ENCODE results near the gene CHST10. TPM values are rescaled to one million over a fixed set of nuclear protein-coding genes. Genes with fewer than 3 reads are reported as not detected.

CHST10 gene
- total RNA-seq, 1 donor = 7.2 TPM

DNA sequence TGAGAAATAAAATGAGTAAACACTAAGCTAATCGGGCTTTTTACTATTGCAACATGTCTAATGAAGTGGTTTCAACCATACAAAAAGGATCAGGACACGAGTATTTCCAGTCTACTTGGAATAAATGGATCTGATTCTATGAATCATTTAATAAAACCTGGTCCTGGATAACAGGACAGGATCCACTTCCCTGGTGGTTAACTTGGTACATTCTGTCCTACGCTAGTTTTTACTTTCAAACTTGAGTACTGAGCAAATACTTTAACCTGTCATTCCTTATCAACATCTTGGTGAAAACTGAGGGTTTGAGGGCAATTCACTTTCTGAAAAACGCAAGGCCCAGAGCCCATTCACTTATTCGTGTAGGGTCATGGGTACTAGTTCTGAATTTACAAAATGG lies 33.5 kb downstream of the CHST10 start:
- no peak overlapping the region for H2AFZ ChIP-seq (ENCODE audit: low read length)
- no peak overlapping the region for H3K4me3 ChIP-seq (ENCODE audit: insufficient read depth, low read length)
- no peaks in the 10 kb centered on the region for H3K9me3 ChIP-seq (ENCODE audit: low read depth, low read length)
- TF ChIP-seq, protein P1, sequence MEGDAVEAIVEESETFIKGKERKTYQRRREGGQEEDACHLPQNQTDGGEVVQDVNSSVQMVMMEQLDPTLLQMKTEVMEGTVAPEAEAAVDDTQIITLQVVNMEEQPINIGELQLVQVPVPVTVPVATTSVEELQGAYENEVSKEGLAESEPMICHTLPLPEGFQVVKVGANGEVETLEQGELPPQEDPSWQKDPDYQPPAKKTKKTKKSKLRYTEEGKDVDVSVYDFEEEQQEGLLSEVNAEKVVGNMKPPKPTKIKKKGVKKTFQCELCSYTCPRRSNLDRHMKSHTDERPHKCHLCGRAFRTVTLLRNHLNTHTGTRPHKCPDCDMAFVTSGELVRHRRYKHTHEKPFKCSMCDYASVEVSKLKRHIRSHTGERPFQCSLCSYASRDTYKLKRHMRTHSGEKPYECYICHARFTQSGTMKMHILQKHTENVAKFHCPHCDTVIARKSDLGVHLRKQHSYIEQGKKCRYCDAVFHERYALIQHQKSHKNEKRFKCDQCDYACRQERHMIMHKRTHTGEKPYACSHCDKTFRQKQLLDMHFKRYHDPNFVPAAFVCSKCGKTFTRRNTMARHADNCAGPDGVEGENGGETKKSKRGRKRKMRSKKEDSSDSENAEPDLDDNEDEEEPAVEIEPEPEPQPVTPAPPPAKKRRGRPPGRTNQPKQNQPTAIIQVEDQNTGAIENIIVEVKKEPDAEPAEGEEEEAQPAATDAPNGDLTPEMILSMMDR (IDR thresholded peaks at IDR 0.05; ENCODE audit: extremely low read depth, low read depth, low read length) = no peak
- H3K27ac ChIP-seq (ENCODE audit: low read depth, low read length) = no peak overlapping the region
- no peak for DNase-seq (ENCODE audit: insufficient read length, low spot score, missing footprints)
- H3K4me2 ChIP-seq (ENCODE audit: insufficient read depth, low read length) = no peak overlapping the region
- peaks cover 2% of the 10 kb centered on the region for H3K27me3 ChIP-seq (ENCODE audit: insufficient read depth, low read length)
- H3K79me2 ChIP-seq (ENCODE audit: insufficient read depth, low read length) = no peaks in the 10 kb centered on the region
- H4K20me1 ChIP-seq (ENCODE audit: insufficient read depth, low read length) = no peaks in the 10 kb centered on the region
- H3K36me3 ChIP-seq (ENCODE audit: insufficient read depth, low read length) = no peaks in the 10 kb centered on the region
- H3K4me1 ChIP-seq (ENCODE audit: insufficient read depth, low read length) = no peaks in the 10 kb centered on the region

GRCh38 chr2:100383306-100383705 lies 34.2 kb downstream of the CHST10 start:
- TF ChIP-seq, protein P1 (IDR thresholded peaks at IDR 0.05; ENCODE audit: extremely low read depth, low read depth, low read length) = no peak
- no peak overlapping the region for H3K4me2 ChIP-seq (ENCODE audit: insufficient read depth, low read length)
- H3K79me2 ChIP-seq (ENCODE audit: insufficient read depth, low read length) = no peaks in the 10 kb centered on the region
- H4K20me1 ChIP-seq (ENCODE audit: insufficient read depth, low read length) = no peaks in the 10 kb centered on the region
- DNase-seq (ENCODE audit: insufficient read length, low spot score, missing footprints) = no peak
- H3K27ac ChIP-seq (ENCODE audit: low read depth, low read length) = no peak overlapping the region
- H3K4me1 ChIP-seq (ENCODE audit: insufficient read depth, low read length) = no peaks in the 10 kb centered on the region
- no peaks in the 10 kb centered on the region for H3K36me3 ChIP-seq (ENCODE audit: insufficient read depth, low read length)
- peaks cover 8% of the 10 kb centered on the region for H3K27me3 ChIP-seq (ENCODE audit: insufficient read depth, low read length)
- H2AFZ ChIP-seq (ENCODE audit: low read length) = no peak overlapping the region
- H3K9me3 ChIP-seq (ENCODE audit: low read depth, low read length) = no peaks in the 10 kb centered on the region
- no peak overlapping the region for H3K4me3 ChIP-seq (ENCODE audit: insufficient read depth, low read length)

- no peaks in the 10 kb centered on the region for H3K9me3 ChIP-seq (ENCODE audit: low read depth, low read length)
- no peak overlapping the region for H2AFZ ChIP-seq (ENCODE audit: low read length)
These were observed 36.2 kb downstream of the CHST10 start for GRCh38 chr2:100381240-100381639.

GRCh38 chr2:100380681-100381080 lies 36.8 kb downstream of the CHST10 start:
- H2AFZ ChIP-seq (ENCODE audit: low read length) = no peak overlapping the region
- H3K9me3 ChIP-seq (ENCODE audit: low read depth, low read length) = no peaks in the 10 kb centered on the region
- H3K27ac ChIP-seq (ENCODE audit: low read depth, low read length) = no peak overlapping the region
- no peaks in the 10 kb centered on the region for H3K4me1 ChIP-seq (ENCODE audit: insufficient read depth, low read length)
- peaks cover 10% of the 10 kb centered on the region for H3K27me3 ChIP-seq (ENCODE audit: insufficient read depth, low read length)
- no peaks in the 10 kb centered on the region for H3K79me2 ChIP-seq (ENCODE audit: insufficient read depth, low read length)
- TF ChIP-seq, protein P1 (IDR thresholded peaks at IDR 0.05; ENCODE audit: extremely low read depth, low read depth, low read length) = no peak
- no peak overlapping the region for H3K4me3 ChIP-seq (ENCODE audit: insufficient read depth, low read length)
- H4K20me1 ChIP-seq (ENCODE audit: insufficient read depth, low read length) = no peaks in the 10 kb centered on the region
- DNase-seq (ENCODE audit: insufficient read length, low spot score, missing footprints) = no peak
- no peak overlapping the region for H3K4me2 ChIP-seq (ENCODE audit: insufficient read depth, low read length)
- H3K36me3 ChIP-seq (ENCODE audit: insufficient read depth, low read length) = no peaks in the 10 kb centered on the region

More at GRCh38 chr2:100381240-100381639, 36.2 kb downstream of the CHST10 start:
- H3K4me2 ChIP-seq (ENCODE audit: insufficient read depth, low read length) = no peak overlapping the region
- H3K79me2 ChIP-seq (ENCODE audit: insufficient read depth, low read length) = no peaks in the 10 kb centered on the region
- H3K4me3 ChIP-seq (ENCODE audit: insufficient read depth, low read length) = no peak overlapping the region
- H3K27ac ChIP-seq (ENCODE audit: low read depth, low read length) = no peak overlapping the region
- H3K36me3 ChIP-seq (ENCODE audit: insufficient read depth, low read length) = no peaks in the 10 kb centered on the region
- no peaks in the 10 kb centered on the region for H3K4me1 ChIP-seq (ENCODE audit: insufficient read depth, low read length)
- H3K27me3 ChIP-seq (ENCODE audit: insufficient read depth, low read length) = peaks cover 8% of the 10 kb centered on the region
- H4K20me1 ChIP-seq (ENCODE audit: insufficient read depth, low read length) = no peaks in the 10 kb centered on the region
- TF ChIP-seq, protein P1 (IDR thresholded peaks at IDR 0.05; ENCODE audit: extremely low read depth, low read depth, low read length) = peak; percentile 94
- peak; percentile 73 for DNase-seq (ENCODE audit: insufficient read length, low spot score, missing footprints)
